HEK293 (cell line): ENCODE measurements around the gene NAT16.

Source experiments
- CTCF ChIA-PET: fragments of 350-600 bp; formaldehyde crosslinking; extraction: SDS; loops from one replicate; lab custom pipeline; 2021; ENCODE audit warnings: antibody characterized with exemption; lab: Yijun Ruan, JAX
- POLR2A ChIA-PET: fragments of 300-600 bp; formaldehyde crosslinking; extraction: SDS; loops from one replicate; lab custom pipeline; 2020; ENCODE audit warnings: antibody characterized with exemption, inconsistent platforms; lab: Yijun Ruan, JAX
- H3K27ac ChIP-seq: fragments of 200-500 bp; sonication (Bioruptor generic); 2 replicates; pipeline ENCODE4 v1.5.1; 2014; ENCODE audit warnings: low read depth, low read length, control low read depth, inconsistent platforms; ENCODE audit errors: extremely low read depth
- H3K36me3 ChIP-seq, 2 experiments: fragments of 200-500 bp in 1 of 2; sonication (Bioruptor generic) in 1 of 2; 1 replicate in 1 of 2; 2 replicates in 1 of 2; pipeline ENCODE4 v1.5.1; 2014 to 2017; ENCODE audit warnings: inconsistent platforms in 2 of 2, low read length in 2 of 2; ENCODE audit not compliant: control insufficient read depth in 2 of 2, insufficient read depth in 1 of 2
- H3K4me1 ChIP-seq: fragments of 200-500 bp; sonication (Bioruptor generic); 2 replicates; pipeline ENCODE4 v1.5.1; 2014; ENCODE audit warnings: mild to moderate bottlenecking, low read length, inconsistent platforms; ENCODE audit not compliant: control insufficient read depth, insufficient read depth
- H3K4me3 ChIP-seq: 2 replicates; pipeline ENCODE4 v1.5.1; 2011; ENCODE audit warnings: low read depth, mild to moderate bottlenecking, control low read depth, low read length, moderate library complexity
- H3K9me3 ChIP-seq: fragments of 200-500 bp; sonication (Bioruptor generic); 2 replicates; pipeline ENCODE4 v1.5.1; 2014; ENCODE audit warnings: low read depth, low read length, inconsistent platforms; ENCODE audit not compliant: control insufficient read depth, insufficient read depth
- GLI2 ChIP-seq: fragments of 450-650 bp; formaldehyde crosslinking; IDR thresholded peaks from 2 replicates; pipeline ENCODE4; 2017; ENCODE audit warnings: missing biosample characterization, missing genetic modification characterization, low read depth, borderline replicate concordance
- KLF16 ChIP-seq: fragments of 450-650 bp; formaldehyde crosslinking; IDR thresholded peaks from 2 replicates; pipeline ENCODE4 v1.5.1; 2017; ENCODE audit warnings: missing biosample characterization, missing genetic modification characterization
- KLF9 ChIP-seq: fragments of 450-650 bp; formaldehyde crosslinking; IDR thresholded peaks from 2 replicates; pipeline ENCODE4 v1.5.1; 2016; ENCODE audit warnings: missing biosample characterization, missing genetic modification characterization, low read depth
- MYNN ChIP-seq: fragments of 450-650 bp; formaldehyde crosslinking; IDR thresholded peaks from 2 replicates; pipeline ENCODE4 v1.5.1; 2016; ENCODE audit warnings: missing biosample characterization, missing genetic modification characterization, borderline replicate concordance
- PRDM1 ChIP-seq: fragments of 450-650 bp; formaldehyde crosslinking; IDR thresholded peaks from 2 replicates; pipeline ENCODE4; 2016; ENCODE audit warnings: missing biosample characterization, missing genetic modification characterization
- SCRT2 ChIP-seq: fragments of 450-650 bp; formaldehyde crosslinking; IDR thresholded peaks from 2 replicates; pipeline ENCODE4 v1.5.1; 2016; ENCODE audit warnings: missing biosample characterization, missing genetic modification characterization
- SP7 ChIP-seq: fragments of 450-650 bp; formaldehyde crosslinking; IDR thresholded peaks from 2 replicates; pipeline ENCODE4 v1.5.1; 2016; ENCODE audit warnings: missing biosample characterization, missing genetic modification characterization
- ZBTB10 ChIP-seq: fragments of 450-650 bp; formaldehyde crosslinking; IDR thresholded peaks from 2 replicates; pipeline ENCODE4 v1.5.1; 2016; ENCODE audit warnings: missing biosample characterization, missing genetic modification characterization
- ZBTB6 ChIP-seq: fragments of 450-650 bp; formaldehyde crosslinking; IDR thresholded peaks from 2 replicates; pipeline ENCODE4 v1.5.1; 2017; ENCODE audit warnings: missing biosample characterization, missing genetic modification characterization
- ZNF10 ChIP-seq: fragments of 450-650 bp; formaldehyde crosslinking; IDR thresholded peaks from 2 replicates; pipeline ENCODE4 v1.5.1; 2017; ENCODE audit warnings: missing biosample characterization, missing genetic modification characterization
- ZNF2 ChIP-seq: fragments of 450-650 bp; formaldehyde crosslinking; IDR thresholded peaks from 2 replicates; pipeline ENCODE4 v1.5.1; 2016; ENCODE audit warnings: missing biosample characterization, missing genetic modification characterization
- ZNF239 ChIP-seq: fragments of 450-650 bp; formaldehyde crosslinking; IDR thresholded peaks from 2 replicates; pipeline ENCODE4 v1.5.1; 2016; ENCODE audit warnings: missing biosample characterization, missing genetic modification characterization
- ZNF350 ChIP-seq: fragments of 450-650 bp; formaldehyde crosslinking; IDR thresholded peaks from 2 replicates; pipeline ENCODE4 v1.5.0; 2017; ENCODE audit warnings: missing biosample characterization, mild to moderate bottlenecking, missing genetic modification characterization
- ZNF394 ChIP-seq: fragments of 450-650 bp; formaldehyde crosslinking; IDR thresholded peaks from 2 replicates; pipeline ENCODE4 v1.5.1; 2016; ENCODE audit warnings: missing biosample characterization, missing genetic modification characterization, mild to moderate bottlenecking, moderate library complexity, borderline replicate concordance
- ZNF48 ChIP-seq: fragments of 450-650 bp; formaldehyde crosslinking; IDR thresholded peaks from 2 replicates; pipeline ENCODE4 v1.5.1; 2016; ENCODE audit warnings: missing biosample characterization, missing genetic modification characterization
- ZNF571 ChIP-seq: fragments of 450-650 bp; formaldehyde crosslinking; IDR thresholded peaks from 2 replicates; pipeline ENCODE4 v1.5.0; 2017; ENCODE audit warnings: missing biosample characterization, missing genetic modification characterization
- ZNF596 ChIP-seq: fragments of 450-650 bp; IDR thresholded peaks from 2 replicates; pipeline ENCODE4 v1.5.0; 2018; ENCODE audit warnings: missing biosample characterization, mild to moderate bottlenecking, missing genetic modification characterization, moderate library complexity
- ZNF76 ChIP-seq: fragments of 450-650 bp; formaldehyde crosslinking; IDR thresholded peaks from 2 replicates; pipeline ENCODE4; 2016; ENCODE audit warnings: low read depth, missing biosample characterization, missing genetic modification characterization, borderline replicate concordance
- ZSCAN18 ChIP-seq: fragments of 450-650 bp; formaldehyde crosslinking; IDR thresholded peaks from 2 replicates; pipeline ENCODE4 v1.5.1; 2016; ENCODE audit warnings: missing biosample characterization, missing genetic modification characterization
- TF ChIP-seq, protein P1 (sequence below): fragments of 450-650 bp; formaldehyde crosslinking; IDR thresholded peaks from 2 replicates; pipeline ENCODE4 v1.5.1; 2016; ENCODE audit warnings: missing biosample characterization, missing genetic modification characterization

NAT16 gene

DNA sequence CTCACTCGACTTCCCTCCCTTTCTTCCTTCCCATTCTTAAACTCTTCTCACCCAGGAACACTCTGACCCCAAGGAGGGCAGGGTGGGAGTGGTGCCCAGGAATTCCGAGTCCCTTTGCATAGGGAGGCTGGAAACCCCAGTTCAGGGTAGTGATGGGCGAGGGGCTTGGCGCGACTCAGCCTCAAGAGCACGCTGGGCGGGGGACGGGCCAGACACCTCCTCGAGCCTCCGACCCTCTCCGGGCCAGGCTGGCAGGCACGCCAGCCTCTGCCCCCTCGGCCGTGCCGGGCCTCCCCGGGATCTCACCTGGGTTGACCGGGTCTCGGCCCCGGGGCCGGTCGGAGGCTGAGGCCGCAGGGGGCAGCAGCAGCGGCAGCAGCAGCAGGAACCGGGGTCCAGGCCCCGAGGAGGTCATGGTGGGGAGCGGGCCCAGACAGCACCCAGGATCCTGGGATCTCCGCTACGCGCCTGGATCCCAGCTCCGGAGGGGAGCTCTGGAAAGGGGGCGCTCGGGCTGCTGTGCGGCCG, 36.8 kb upstream of the NAT16 start (continued):
- TF ChIP-seq ZBTB10 (tag by site-specific recombination), result peak; percentile 26; the same call in 1 of the 2 replicates
- TF ChIP-seq, all 188 proteins: peak for 4

DNA sequence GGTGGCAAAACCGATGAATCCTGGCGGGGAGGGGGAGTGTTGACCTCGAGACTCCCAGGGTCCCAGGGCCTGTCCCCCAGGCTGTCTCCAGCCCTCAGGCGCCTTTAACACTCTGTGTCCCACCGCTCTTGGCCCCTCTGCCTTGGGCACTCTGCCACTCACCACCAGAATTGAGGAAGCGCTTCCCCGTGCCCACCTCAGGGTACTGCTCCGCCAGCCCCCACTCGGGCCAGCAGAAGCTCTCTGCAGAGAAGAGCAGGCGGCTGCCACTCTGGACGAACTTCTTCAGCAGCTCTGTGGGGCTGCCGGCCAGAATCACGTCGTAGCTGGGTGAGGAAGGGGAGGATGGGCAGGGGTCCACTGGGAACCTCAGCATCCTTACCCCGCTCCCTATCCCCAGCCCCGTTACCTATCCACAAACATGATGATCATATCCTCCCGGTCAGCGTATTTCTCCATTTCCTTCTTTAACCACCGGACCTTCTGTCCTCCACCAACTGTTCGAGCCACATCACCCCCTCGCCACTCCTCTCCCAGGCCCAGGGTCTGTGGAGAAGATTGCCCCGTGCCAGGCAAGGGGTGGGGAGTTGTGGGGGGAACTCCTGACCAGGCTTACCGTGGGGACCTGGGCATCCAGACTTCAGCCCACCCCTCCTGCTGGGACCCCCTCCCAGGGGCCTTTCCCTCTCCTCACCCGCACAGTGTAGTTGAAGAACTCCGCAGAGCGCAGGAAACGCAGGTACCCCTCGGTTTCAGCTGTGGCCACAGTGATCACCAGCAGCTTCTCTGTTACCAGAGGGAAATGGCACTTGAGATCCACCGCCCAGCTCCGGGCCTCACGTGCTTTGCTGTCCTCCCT, 36.1 kb upstream of the NAT16 start:
- TF ChIP-seq ZNF596 (tag by site-specific recombination) (no peak), PRDM1 (tag by site-specific recombination) (no peak), ZNF76 (tag by site-specific recombination) (no peak), KLF16 (tag by site-specific recombination) (no peak), SCRT2 (tag by site-specific recombination) (no peak), ZNF394 (no peak), SP7 (no peak)
- TF ChIP-seq, all 188 proteins: peak for 0
- Histone ChIP-seq H3K27ac (no peak overlapping the region), H3K36me3 (peaks cover 3 to 19% of the 10 kb centered on the region in 2 experiments; a peak in 2 of 3 replicates), H3K4me1 (0 out of 2 replicates have a peak, but pooled peaks cover 3% of the 10 kb centered on the region), H3K9me3 (no peaks in the 10 kb centered on the region), H3K4me3 (peak overlapping the region; percentile 59; the same call in 1 of the 2 replicates)
- POLR2A ChIA-PET, result interaction anchor here (2.1 kb wide), 1 partner anchor 29 kb away, joined by 23 read pairs; the partner anchor contains the start of gene FIS1
- CTCF ChIA-PET, result no interaction called here

DNA sequence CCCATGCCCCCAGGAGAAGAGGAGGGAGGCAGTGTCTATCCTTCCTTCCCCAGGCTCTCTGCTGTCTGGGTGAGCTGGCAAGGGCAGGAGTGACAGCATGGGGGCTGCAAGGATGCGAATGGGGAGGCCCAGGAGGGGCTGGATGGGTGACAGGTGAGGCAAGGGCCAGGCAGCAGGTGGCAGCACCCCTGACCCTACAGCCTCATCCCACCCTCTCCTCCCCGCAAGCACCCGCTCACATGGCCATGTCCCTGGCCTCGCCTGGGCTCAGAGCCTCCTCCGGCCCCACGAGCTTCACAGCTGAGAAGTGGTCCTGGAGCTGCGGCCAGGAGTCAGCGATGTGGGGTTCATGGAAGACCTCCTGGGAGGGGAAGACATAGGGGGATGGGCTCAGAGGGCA, 31.9 kb upstream of the NAT16 start:
- ChIA-PET CTCF (no interaction called here), POLR2A (no interaction called here)
- Histone ChIP-seq H3K27ac (no peak overlapping the region), H3K9me3 (no peaks in the 10 kb centered on the region), H3K4me1 (0 out of 2 replicates have a peak, but pooled peaks cover 3% of the 10 kb centered on the region), H3K4me3 (no peak overlapping the region), H3K36me3 (peaks cover 3 to 40% of the 10 kb centered on the region in 2 experiments; a peak in 2 of 3 replicates)
- no peak for TF ChIP-seq ZNF350 (tag by site-specific recombination)
- no peak for TF ChIP-seq ZNF571 (tag by site-specific recombination)
- no peak for TF ChIP-seq KLF9 (tag by site-specific recombination)
- no peak for TF ChIP-seq ZNF76 (tag by site-specific recombination)
- TF ChIP-seq ZSCAN18 (tag by site-specific recombination), result no peak
- TF ChIP-seq ZNF10 (tag by site-specific recombination), result no peak
- TF ChIP-seq ZNF48 (tag by site-specific recombination), result no peak

DNA sequence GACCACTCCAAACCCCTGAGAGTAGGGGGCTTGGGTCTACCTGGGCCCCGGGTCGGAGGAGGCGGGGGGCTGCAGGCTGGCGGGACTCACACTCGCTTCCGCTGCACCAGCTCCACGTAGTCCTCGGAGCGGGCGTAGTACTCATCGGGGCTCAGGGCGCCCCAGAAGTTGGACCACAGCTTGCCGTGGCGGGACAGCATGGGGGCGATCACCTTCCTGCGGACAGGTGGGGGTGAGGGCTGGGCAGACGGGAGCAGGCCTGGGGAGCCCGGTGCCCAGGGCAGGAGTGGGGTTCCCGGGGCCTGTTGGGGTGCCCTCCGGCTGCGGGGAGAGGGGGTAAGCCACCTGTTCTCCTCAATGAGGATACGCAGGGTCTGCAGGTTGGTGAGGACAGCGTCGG, 31.4 kb upstream of the NAT16 start:
- Histone ChIP-seq H3K4me3 (no peak overlapping the region), H3K27ac (no peak overlapping the region), H3K36me3 (peaks cover 3 to 40% of the 10 kb centered on the region in 2 experiments; a peak in 2 of 3 replicates), H3K9me3 (no peaks in the 10 kb centered on the region), H3K4me1 (0 out of 2 replicates have a peak, but pooled peaks cover 3% of the 10 kb centered on the region)
- ChIA-PET POLR2A (no interaction called here), CTCF (no interaction called here)
- TF ChIP-seq, protein P1, sequence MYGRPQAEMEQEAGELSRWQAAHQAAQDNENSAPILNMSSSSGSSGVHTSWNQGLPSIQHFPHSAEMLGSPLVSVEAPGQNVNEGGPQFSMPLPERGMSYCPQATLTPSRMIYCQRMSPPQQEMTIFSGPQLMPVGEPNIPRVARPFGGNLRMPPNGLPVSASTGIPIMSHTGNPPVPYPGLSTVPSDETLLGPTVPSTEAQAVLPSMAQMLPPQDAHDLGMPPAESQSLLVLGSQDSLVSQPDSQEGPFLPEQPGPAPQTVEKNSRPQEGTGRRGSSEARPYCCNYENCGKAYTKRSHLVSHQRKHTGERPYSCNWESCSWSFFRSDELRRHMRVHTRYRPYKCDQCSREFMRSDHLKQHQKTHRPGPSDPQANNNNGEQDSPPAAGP, result no peak
- no peak for TF ChIP-seq ZNF596 (tag by site-specific recombination)
- no peak for TF ChIP-seq GLI2 (tag by site-specific recombination)
- no peak for TF ChIP-seq ZBTB6
- no peak for TF ChIP-seq MYNN (tag by site-specific recombination)
- TF ChIP-seq ZNF2 (tag by site-specific recombination), result no peak
- TF ChIP-seq ZNF239 (tag by site-specific recombination), result no peak
